T47D (cell line): Measurements from ENCODE around the gene CD58.

Source experiments
- DNase-seq, 2 experiments: peaks; one replicate each; pipeline versions ENCODE4 v3.0.0 to v3.0.0-alpha.2; 2011 to 2012; ENCODE audit warnings: low read depth in 1 of 2, low spot score in 1 of 2
- JUND ChIP-seq: IDR thresholded peaks from 2 replicates; pipeline ENCODE4 v1.6.1; 2012; ENCODE audit warnings: low read depth
- in situ Hi-C: cut with HindIII; loops from 2 replicates; pipeline ENCODE4 v1.10.0; 2016; ENCODE audit warnings: low sequenced_read_pairs, low pct_unique_long_range_greater_than_20kb

Gene CD58

DNA sequence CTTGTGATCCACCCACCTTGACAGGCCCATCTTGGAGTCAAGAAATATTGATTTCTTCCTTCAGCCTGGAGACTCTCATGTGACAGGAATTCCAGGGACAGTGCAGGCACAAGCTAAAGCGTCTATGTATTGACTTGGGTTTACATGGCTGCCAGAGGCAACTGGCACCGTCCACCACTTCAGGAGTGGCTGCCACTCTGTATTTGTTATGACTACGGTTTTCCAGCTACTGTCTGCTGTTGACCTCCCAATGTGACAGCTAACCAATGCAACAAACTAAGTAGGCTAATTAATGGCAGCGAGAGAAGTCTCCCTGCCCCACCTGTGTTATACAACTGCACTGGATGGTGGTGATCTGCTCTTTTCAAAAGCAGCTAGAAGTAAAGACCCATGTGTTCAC lies 56.9 kb downstream of the CD58 start:
- in situ Hi-C loops, result no loop called here
- no peak for DNase-seq
- TF ChIP-seq JUND, result no peak

DNA sequence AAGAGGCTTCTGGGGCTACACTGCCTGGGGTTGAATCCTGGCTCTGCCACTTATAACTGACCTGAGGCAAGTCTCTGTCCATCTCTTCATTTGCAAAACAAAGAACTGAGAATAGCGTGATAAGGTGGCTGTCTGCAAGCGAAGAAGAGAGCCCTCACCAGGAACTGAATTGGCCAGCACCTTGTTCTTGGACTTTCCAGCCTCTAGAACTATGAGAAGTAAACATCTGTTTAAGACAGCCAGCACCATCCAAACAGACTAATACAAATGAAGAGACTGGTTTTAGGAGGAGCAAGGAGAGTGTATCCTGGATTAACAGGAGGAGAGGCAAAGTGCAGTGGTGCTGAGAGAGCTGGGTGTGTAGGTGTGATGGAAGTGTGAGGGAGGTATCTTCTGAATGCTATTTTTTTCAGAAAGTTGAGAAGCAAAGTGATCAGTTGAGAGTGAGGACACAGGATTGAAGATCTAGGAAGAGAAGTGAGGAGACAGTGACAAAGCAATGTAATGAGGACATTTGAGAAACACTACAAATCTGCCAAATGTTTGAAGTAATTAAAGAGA lies 59.3 kb downstream of the CD58 start:
- no peak for TF ChIP-seq JUND

DNA sequence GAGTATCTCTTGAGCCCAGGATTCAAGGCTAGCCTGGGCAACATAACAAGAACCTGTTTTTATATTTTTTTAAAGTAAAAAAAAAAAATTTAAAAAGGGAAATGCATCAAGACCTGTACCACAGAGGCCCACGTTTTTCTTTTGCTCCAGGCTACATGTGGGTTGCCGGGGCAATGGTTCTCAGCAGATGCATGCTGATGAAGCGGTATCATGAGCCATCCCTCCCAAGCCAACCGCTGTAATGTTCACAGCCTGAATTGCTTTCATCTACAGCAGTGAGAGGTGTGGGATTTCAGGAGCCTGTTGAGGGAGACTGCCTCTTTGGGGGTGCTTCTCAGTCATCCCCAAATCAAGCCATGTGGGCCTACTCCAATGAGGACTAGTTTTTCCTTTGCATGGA lies 60.5 kb downstream of the CD58 start:
- TF ChIP-seq JUND, result no peak
- no peak for DNase-seq
- in situ Hi-C loops, result no loop called here

More for the DNA sequence above, 59.3 kb downstream of the CD58 start:
- no peak for DNase-seq
- in situ Hi-C loops, result no loop called here

DNA sequence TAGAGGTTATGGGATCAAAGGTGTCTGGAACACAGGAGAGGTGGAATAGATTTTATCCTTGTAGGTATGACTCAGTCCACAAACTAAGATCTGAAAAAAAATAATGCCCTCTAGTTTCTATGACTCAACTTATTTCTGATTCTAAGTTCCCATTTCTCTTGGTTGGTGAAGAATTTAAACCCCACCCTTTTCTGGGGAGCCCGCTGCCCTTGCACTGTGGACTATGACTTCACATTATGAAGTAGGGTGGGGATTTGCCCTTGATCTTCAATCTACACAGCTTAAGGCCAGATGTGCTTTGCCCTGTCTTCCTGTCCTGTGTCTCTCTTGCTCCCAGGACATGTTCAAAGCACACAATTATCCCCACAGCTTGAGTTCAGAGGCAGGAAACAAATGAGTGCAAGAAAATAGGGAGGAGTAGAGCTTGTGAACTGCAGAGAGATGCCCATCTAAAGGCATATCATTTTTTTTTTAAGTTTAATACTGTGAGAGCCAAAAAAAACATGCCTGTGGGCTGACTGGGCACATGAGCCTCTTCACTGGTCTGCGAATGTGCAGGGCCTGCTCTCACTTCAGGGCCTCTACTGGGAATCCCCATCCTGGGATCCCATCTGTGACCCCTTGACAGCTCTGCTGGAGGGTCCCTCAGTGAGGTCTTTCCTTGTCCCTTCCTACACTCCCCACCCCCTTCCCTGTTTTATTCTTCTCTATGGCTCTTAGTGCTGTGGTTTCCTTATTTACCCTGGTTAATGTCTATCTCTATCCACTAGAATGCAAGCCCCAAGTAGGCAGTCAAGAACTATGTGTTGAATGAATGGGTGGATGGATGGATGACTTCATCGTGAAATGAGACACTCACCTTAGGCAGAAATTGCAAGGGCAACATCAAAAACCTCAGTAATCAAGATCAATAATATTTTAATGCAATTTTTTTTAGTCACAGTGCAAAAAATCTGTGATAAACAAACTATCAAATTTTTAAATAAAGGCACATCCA lies 61.5 kb downstream of the CD58 start:
- no peak for DNase-seq
- TF ChIP-seq JUND, result no peak
- in situ Hi-C loops, result no loop called here

DNA sequence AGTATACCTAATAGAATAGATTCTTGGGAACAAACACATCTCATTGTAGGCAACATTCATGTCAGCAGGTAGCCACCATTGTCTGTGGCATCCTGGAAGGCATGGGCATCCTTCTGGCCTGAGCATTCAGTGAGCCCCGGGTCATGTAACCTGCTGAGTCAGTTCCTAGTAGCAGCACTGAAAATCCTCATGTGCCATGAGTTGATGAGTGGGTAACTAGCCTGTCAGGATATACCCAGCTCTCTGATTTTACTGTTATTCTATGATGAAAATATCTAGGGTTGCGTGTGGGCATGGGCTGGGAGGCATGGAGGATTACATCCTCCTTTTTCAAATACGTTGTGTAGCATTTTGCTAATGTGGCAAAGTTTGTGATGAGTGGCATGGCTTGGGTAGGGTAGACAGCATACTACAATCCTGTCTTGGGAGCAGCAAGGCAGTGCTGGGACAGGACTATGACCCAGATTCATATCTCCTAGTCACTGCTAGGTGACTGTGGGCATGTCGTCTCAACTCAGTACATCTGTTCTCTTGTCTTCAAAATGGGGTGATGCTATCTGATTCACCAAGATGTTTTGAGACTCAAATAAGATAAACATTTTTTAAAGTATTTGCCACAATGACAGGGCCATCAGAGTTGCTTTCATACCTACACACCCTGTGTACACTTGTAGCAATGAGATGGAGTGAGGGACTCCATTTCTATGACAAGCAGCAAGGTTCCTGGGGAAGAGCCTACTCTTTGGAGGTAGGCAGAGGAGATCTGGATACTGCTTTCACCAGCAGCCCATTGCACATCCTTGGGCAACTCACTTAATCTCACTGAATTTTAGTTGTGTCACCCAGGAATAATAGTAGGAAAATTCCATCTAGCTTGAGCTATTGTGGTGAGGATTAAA lies 62.5 kb downstream of the CD58 start:
- TF ChIP-seq JUND, result no peak
- no peak for DNase-seq
- in situ Hi-C loops, result no loop called here

GRCh38 chr1:116507631-116508030 lies 63.2 kb downstream of the CD58 start:
- TF ChIP-seq JUND, result no peak
- in situ Hi-C loops, result no loop called here
- DNase-seq, result no peak

DNA sequence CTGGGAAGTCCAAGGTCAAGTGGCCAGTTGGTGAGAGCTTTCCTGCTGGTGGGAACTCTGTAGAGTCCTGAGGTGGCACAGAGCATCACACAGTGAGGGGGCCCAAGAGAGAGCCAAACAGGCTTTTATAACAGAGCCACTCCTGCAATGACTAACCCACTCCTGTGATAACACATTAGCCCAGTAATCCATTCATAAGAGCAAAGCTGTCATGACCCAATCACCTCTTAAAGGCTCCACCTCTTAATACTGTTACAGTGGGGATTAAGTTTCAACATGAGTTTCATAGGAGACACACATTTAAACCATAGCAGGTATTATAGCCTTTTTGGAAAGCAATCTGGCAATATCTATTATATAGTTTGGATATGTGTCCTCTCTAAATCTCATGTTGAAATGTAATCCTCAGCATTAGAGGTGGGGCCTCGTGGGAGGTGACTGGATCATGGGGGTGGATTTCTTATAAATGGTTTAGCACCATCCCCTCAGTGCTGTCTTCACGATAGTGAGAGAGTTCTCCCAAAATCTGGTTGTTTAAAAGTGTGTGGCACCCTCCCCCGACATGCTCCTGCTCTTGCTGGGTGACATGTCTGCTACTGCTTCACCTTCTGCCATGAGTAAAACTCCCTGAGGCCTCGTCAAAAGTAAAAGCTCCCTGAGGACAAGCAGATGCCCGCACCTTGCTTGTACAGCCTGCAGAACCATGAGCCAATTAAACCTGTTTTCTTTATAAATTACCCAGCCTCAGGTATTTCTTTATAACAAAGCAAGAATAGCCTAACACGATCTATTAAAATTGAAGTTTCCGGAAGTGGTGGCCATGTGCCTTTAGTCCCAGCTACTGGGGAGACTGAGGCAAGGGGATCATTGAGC lies 64.5 kb downstream of the CD58 start:
- in situ Hi-C loops, result no loop called here
- TF ChIP-seq JUND, result no peak
- DNase-seq, result no peak

- TF ChIP-seq JUND, result no peak
- in situ Hi-C loops, result no loop called here
- DNase-seq, result no peak
These were observed 66.3 kb downstream of the CD58 start for GRCh38 chr1:116504308-116505156.

DNA sequence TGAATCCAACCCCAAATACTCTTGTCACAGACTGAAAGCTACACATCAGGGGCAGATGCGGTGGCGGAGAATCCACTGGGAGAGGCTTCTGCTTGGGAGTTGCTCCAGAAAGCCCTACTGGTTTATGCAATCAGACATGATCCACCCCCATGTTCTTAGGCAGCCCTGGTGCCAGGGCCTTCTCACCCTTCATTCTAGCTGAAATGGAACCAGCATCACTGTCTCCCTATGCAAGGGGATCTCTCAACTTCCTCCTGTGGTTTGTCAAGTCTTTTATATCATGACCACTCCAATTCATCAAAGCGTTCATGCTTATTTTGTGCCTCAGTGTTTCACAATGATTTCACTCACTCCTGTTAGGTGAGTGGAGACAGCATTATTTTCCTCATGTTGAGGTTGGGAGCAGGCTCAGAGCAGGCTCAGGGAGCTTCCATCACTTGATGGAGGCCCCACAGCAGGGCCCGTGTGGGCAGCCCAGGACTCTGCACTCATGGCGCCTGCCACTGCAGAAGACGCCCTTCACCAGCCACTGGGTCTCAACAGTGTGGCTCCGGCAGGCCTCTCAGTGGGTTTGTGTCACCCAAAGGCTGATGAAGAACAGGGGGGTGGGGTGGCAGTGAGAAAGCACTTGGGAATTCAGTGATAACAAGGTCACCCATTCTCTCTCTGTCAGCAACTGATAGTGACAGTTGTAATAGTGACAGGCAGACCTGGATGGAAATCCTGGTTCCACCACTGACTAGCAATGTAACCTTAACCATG lies 67.1 kb downstream of the CD58 start:
- DNase-seq, result no peak
- TF ChIP-seq JUND, result no peak
- in situ Hi-C loops, result no loop called here

DNA sequence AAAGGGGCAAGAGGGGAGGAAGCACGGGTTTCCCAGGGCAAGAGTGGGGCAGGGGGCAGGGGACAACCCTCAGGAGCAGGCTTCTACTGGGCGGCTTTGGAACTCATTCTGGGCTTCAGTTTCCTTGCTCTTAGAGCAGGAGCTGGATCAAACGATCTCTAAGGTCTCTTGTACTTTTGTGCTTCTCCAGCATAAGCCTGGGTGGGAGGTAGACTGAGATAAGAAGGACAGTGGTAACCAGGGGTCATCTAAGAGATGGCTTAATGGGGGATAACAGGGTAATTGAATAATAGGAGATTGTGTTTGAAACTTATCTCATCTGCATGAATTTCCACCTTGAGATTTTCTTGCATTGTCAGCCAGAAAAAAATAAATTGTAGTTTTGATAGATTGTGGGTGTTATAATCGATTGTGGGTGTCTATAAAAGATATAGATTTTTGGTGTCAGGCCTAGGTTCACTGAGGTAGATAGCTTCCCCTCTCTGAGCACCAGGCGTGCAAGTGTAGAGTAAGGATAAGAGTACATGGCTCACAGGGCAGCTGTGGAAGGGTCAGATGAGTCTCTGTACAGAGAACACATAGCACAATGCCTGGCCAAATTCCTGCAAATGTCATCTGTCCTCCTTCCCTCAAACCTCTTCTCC lies 68.0 kb downstream of the CD58 start:
- no peak for TF ChIP-seq JUND
- in situ Hi-C loops, result no loop called here
- no peak for DNase-seq
